Fibroblast of lung (primary cell): ENCODE data around the gene CADPS.

ENCODE experiments used
- CTCF ChIP-seq, 2 donors: IDR thresholded peaks in 1 of 2; conservative IDR thresholded peaks in 1 of 2; 1 replicate in 1 of 2; 2 replicates in 1 of 2; pipeline ENCODE4 v1.5.1; 2011 to 2012; ENCODE audit warnings: low read length in 2 of 2, control low read depth in 1 of 2, inconsistent platforms in 1 of 2, low read depth in 1 of 2, mild to moderate bottlenecking in 1 of 2
- EZH2 ChIP-seq: IDR thresholded peaks from 2 replicates; pipeline ENCODE4 v1.5.1; 2012; ENCODE audit warnings: low read length, control low read depth, mild to moderate bottlenecking; ENCODE audit errors: missing control alignments

- TF ChIP-seq CTCF (conservative IDR thresholded peaks at IDR 0.05 in 1 of 2, IDR thresholded peaks at IDR 0.05 in 1 of 2; ENCODE audit: low read depth in 1 of 2, low read length in 2 of 2) (no peak), EZH2 (no peak)
Observed at GRCh38 chr3:62638316-62638715, 236.9 kb downstream of the CADPS start.
